ENCODE measurements around the gene RNF115.

- TF ChIP-seq CTCF (IDR thresholded peaks at IDR 0.05) (no peak), EP300 (IDR thresholded peaks at IDR 0.05) (no peak), POLR2A (IDR thresholded peaks at IDR 0.05) (no peak)
Measured at GRCh38 chr1:145837656-145838055, 13.8 kb upstream of the RNF115 start.

Data from gastroesophageal sphincter (tissue), 3 donors.